PC-9 (cell line): ENCODE data around the gene CDKN2D. TPM values are rescaled to one million over a fixed set of nuclear protein-coding genes. Genes with fewer than 3 reads are reported as not detected.

Source experiments
- BruUV-seq: library from RNA; stranded (reverse); fragments of 400-500 nt; replicated peaks from 2 replicates; lab custom pipeline; 2021; lab: Mats Ljungman, UMichigan
- CTCF ChIA-PET: fragments of 300-600 bp; sonication (Branson Sonifier 250); formaldehyde crosslinking; loops from one replicate; lab custom pipeline; 2022; ENCODE audit warnings: antibody characterized with exemption; lab: Charles Lee
- POLR2A ChIA-PET: fragments of 300-600 bp; sonication (Branson Sonifier 250); formaldehyde crosslinking; loops from one replicate; lab custom pipeline; 2022; ENCODE audit warnings: antibody characterized with exemption; ENCODE audit not compliant: unreplicated experiment; lab: Charles Lee
- DNase-seq, 2 experiments: peaks; one replicate each; pipeline versions ENCODE4 v3.0.0 to v3.0.0-alpha.2; 2015 to 2022; ENCODE audit warnings: mixed read lengths in 1 of 2
- H2AFZ ChIP-seq: fragments of 200-600 bp; sonication (generic); 2 replicates; pipeline ENCODE4 v1.8.1; 2017; ENCODE audit warnings: antibody characterized with exemption
- H3F3A ChIP-seq: fragments of 200-600 bp; sonication (generic); 2 replicates; pipeline ENCODE4 v1.8.1; 2017; ENCODE audit warnings: antibody characterized with exemption, mild to moderate bottlenecking, low read depth; ENCODE audit not compliant: insufficient read depth
- H3K27ac ChIP-seq: fragments of 200-600 bp; sonication (generic); 2 replicates; pipeline ENCODE4 v1.6.1; 2016; ENCODE audit warnings: mixed run types
- H3K27me3 ChIP-seq: fragments of 200-600 bp; sonication (generic); 2 replicates; pipeline ENCODE4 v1.6.1; 2016; ENCODE audit warnings: low read depth, mixed run types; ENCODE audit not compliant: insufficient read depth
- H3K36me3 ChIP-seq: fragments of 200-600 bp; sonication (generic); 2 replicates; pipeline ENCODE4 v1.6.1; 2016; ENCODE audit warnings: low read depth, mixed run types
- H3K4me1 ChIP-seq: fragments of 200-600 bp; sonication (generic); replicated peaks from 2 replicates; pipeline ENCODE4 v1.6.1; 2016; ENCODE audit warnings: mixed run types; ENCODE audit not compliant: insufficient read depth
- H3K4me2 ChIP-seq: fragments of 200-600 bp; sonication (generic); 2 replicates; pipeline ENCODE4 v1.6.1; 2017; ENCODE audit warnings: mixed run types
- H3K4me3 ChIP-seq: fragments of 200-600 bp; sonication (generic); 2 replicates; pipeline ENCODE4 v1.6.1; 2016; ENCODE audit warnings: mixed run types
- H3K79me2 ChIP-seq: fragments of 200-600 bp; sonication (generic); 2 replicates; pipeline ENCODE4 v1.6.1; 2017; ENCODE audit warnings: low read depth, mixed run types
- H3K9me2 ChIP-seq: fragments of 200-600 bp; sonication (generic); 2 replicates; pipeline ENCODE4 v1.8.1; 2017; ENCODE audit warnings: mild to moderate bottlenecking; ENCODE audit not compliant: insufficient read depth
- H3K9me3 ChIP-seq: fragments of 200-600 bp; sonication (generic); 2 replicates; pipeline ENCODE4 v1.8.1; 2016; ENCODE audit warnings: low read depth; ENCODE audit not compliant: insufficient read depth
- H4K20me1 ChIP-seq: fragments of 200-600 bp; sonication (generic); 2 replicates; pipeline ENCODE4 v1.8.1; 2017; ENCODE audit not compliant: insufficient read depth
- EZH2 ChIP-seq: fragments of 200-600 bp; sonication (generic); IDR thresholded peaks from 2 replicates; pipeline ENCODE4 v1.8.0; 2017; ENCODE audit warnings: antibody characterized with exemption, low read depth
- intact Hi-C: fragments of 100-400 bp; cut with micrococcal nuclease; formaldehyde crosslinking; loops from one replicate; pipeline ENCODE4 v1.10.0; 2022; ENCODE audit not compliant: unreplicated experiment
- total RNA-seq: library from RNA; stranded (reverse); gene quantifications from 2 replicates; pipeline ENCODE4 v1.2.3, GENCODE V29; 2021
- TF ChIP-seq, protein P1 (sequence below): fragments of 200-600 bp; sonication (generic); conservative IDR thresholded peaks from 2 replicates; pipeline ENCODE4 v1.6.1; 2017; ENCODE audit warnings: mixed run types, antibody characterized with exemption, mild to moderate bottlenecking, moderate library complexity

Gene CDKN2D
- total RNA-seq, 1 experiment from 2014 or later = 8.3 TPM

DNA sequence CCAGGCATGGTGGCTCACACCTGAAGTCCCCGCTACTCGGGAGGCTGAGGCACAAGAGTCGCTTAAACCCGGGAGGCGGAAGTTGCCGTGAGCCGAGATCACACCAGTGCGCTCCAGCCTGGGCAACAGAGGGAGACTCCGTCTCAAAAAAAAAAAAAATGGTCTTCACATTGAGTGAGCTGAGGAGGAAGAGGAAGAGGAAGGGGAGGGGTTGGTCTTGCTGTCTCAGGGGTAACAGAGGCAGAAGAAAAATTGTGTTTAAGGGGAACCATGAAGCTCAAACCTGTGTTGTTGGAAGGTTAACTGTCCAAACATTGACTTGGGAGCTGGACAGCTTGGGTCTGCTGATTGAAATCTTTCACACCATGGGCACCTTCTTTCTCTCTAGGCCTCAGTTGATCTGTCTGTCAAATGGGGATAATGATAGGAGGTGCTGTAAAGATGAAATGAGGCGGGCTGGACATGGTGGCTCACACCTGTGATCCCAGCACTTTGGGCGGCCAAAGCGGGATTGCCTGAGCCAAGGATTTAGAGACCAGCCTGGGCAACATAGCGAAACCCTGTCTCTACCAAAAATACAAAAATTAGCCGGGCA is 46.7 kb upstream of the CDKN2D start:
- no peaks in the 10 kb centered on the region for H3K9me2 ChIP-seq
- ChIA-PET CTCF (interaction anchor here (0.7 kb wide), 1 partner anchor 13 kb away, joined by 3 read pairs; no protein-coding TSS in a partner anchor), POLR2A (no interaction called here)
- no peaks in the 10 kb centered on the region for H4K20me1 ChIP-seq
- peaks cover 42% of the 10 kb centered on the region for H3F3A ChIP-seq
- H3K27ac ChIP-seq = peak overlapping the region; percentile 99; the same call in 1 of the 2 replicates
- TF ChIP-seq, protein P1, sequence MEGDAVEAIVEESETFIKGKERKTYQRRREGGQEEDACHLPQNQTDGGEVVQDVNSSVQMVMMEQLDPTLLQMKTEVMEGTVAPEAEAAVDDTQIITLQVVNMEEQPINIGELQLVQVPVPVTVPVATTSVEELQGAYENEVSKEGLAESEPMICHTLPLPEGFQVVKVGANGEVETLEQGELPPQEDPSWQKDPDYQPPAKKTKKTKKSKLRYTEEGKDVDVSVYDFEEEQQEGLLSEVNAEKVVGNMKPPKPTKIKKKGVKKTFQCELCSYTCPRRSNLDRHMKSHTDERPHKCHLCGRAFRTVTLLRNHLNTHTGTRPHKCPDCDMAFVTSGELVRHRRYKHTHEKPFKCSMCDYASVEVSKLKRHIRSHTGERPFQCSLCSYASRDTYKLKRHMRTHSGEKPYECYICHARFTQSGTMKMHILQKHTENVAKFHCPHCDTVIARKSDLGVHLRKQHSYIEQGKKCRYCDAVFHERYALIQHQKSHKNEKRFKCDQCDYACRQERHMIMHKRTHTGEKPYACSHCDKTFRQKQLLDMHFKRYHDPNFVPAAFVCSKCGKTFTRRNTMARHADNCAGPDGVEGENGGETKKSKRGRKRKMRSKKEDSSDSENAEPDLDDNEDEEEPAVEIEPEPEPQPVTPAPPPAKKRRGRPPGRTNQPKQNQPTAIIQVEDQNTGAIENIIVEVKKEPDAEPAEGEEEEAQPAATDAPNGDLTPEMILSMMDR = no peak
- TF ChIP-seq EZH2 = no peak
- no peaks in the 10 kb centered on the region for H3K79me2 ChIP-seq
- no peak for DNase-seq
- H3K4me2 ChIP-seq = no peak overlapping the region
- BruUV-seq = no TSS peak
- H3K4me1 ChIP-seq = peaks cover 42% of the 10 kb centered on the region
- no peak overlapping the region for H2AFZ ChIP-seq
- H3K4me3 ChIP-seq = no peak overlapping the region
- H3K27me3 ChIP-seq = no peaks in the 10 kb centered on the region
- no peaks in the 10 kb centered on the region for H3K9me3 ChIP-seq
- intact Hi-C loops = no loop called here
- H3K36me3 ChIP-seq = no peaks in the 10 kb centered on the region

- Histone ChIP-seq H3K4me1 (peaks cover 15% of the 10 kb centered on the region), H3F3A (peaks cover 20% of the 10 kb centered on the region; the same call in 1 of the 2 replicates), H3K27me3 (no peaks in the 10 kb centered on the region), H4K20me1 (no peaks in the 10 kb centered on the region), H3K79me2 (no peaks in the 10 kb centered on the region), H2AFZ (no peak overlapping the region), H3K27ac (no peak overlapping the region), H3K9me3 (no peaks in the 10 kb centered on the region), H3K9me2 (no peaks in the 10 kb centered on the region), H3K4me2 (no peak overlapping the region), H3K4me3 (no peak overlapping the region), H3K36me3 (no peaks in the 10 kb centered on the region)
- ChIA-PET CTCF (no interaction called here), POLR2A (interaction anchor here (0.5 to 0.6 kb wide), 3 partner anchors 10 to 286 kb away, joined by 4 to 8 read pairs (median 4); partner anchors contain the start of gene CDKN2D)
- no TSS peak for BruUV-seq
- DNase-seq = peak in 1 of 2 experiments; percentile 64
- intact Hi-C loops = no loop called here
- no peak for TF ChIP-seq EZH2
- TF ChIP-seq, protein P1 = no peak
Measured at GRCh38 chr19:10612499-10613119, 43.8 kb upstream of the CDKN2D start.

GRCh38 chr19:10611907-10612306 is 43.1 kb upstream of the CDKN2D start:
- no peak overlapping the region for H2AFZ ChIP-seq
- CTCF ChIA-PET = no interaction called here

More at GRCh38 chr19:10611907-10612306, 43.1 kb upstream of the CDKN2D start:
- H3K9me2 ChIP-seq = no peaks in the 10 kb centered on the region
- intact Hi-C loops = no loop called here
- no peaks in the 10 kb centered on the region for H3K27me3 ChIP-seq
- H3F3A ChIP-seq = peaks cover 13% of the 10 kb centered on the region; the same call in 1 of the 2 replicates
- H3K4me2 ChIP-seq = no peak overlapping the region
- TF ChIP-seq, protein P1 = no peak
- no peak for TF ChIP-seq EZH2
- no peaks in the 10 kb centered on the region for H3K9me3 ChIP-seq
- POLR2A ChIA-PET = interaction anchor here (0.6 kb wide), 1 partner anchor 287 kb away, joined by 8 read pairs; no protein-coding TSS in a partner anchor
- H3K27ac ChIP-seq = no peak overlapping the region
- no peak overlapping the region for H3K4me3 ChIP-seq
- peaks cover 8% of the 10 kb centered on the region for H3K4me1 ChIP-seq
- no peaks in the 10 kb centered on the region for H3K79me2 ChIP-seq
- H4K20me1 ChIP-seq = no peaks in the 10 kb centered on the region
- no peak for DNase-seq
- H3K36me3 ChIP-seq = no peaks in the 10 kb centered on the region
- no TSS peak for BruUV-seq
